ENCODE results near the gene DSC2. TPM values are rescaled to one million over a fixed set of nuclear protein-coding genes. Genes with fewer than 3 reads are reported as not detected.

The DSC2 gene
- total and polyA plus RNA-seq, 2 of the 8 experiments (the other 6 are each of a cell fraction or from before 2014, with no cell fraction given), result 4.6 to 39.7 TPM

DNA sequence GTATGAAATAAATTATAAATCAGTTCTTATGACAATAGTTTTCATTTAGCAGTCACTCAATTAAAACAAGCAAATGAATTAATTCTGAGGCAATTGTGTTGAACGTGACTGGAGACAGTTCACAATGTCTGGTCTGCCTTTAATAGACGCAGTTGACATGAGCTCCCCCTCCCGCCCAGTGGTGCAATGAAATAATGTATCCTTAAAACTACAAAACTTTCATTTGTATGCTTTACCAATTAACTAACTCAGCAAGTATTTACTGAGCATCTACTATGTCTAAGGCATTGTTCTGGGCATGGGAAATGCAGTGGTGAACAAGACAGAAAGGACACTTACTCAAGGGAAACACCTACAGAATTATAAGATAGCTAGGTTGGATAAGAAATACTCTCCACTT lies 3.5 kb upstream of the DSC2 start:
- Histone ChIP-seq H3K36me3 (ENCODE audit: control insufficient read depth in 2 of 4, insufficient read depth in 4 of 4, low read length in 3 of 4) (no peaks in the 10 kb centered on the region), H3K23me2 (ENCODE audit: low read depth, low read length) (peaks cover 3% of the 10 kb centered on the region; the same call in 1 of the 2 replicates), H3K18ac (ENCODE audit: extremely low read depth, low read length) (no peak overlapping the region), H2AFZ (ENCODE audit: low read length) (no peak overlapping the region), H2BK15ac (ENCODE audit: low read length) (no peak overlapping the region), H4K20me1 (replicated peaks in 1 of 2; ENCODE audit: control insufficient read depth in 1 of 2, insufficient read depth in 2 of 2, low read length in 2 of 2) (no peaks in the 10 kb centered on the region), H3K14ac (ENCODE audit: insufficient read length) (no peak overlapping the region), H3K4me2 (ENCODE audit: insufficient read depth in 1 of 2, low read depth in 2 of 2, low read length in 2 of 2) (no peak overlapping the region), H3K9me3 (ENCODE audit: insufficient read depth in 2 of 2, low read depth in 1 of 2, low read length in 1 of 2) (no peaks in the 10 kb centered on the region), H3K23ac (ENCODE audit: insufficient read length) (no peak overlapping the region), H4K8ac (ENCODE audit: extremely low read depth, insufficient read depth, low read length) (no peak overlapping the region), H3K4me3 (ENCODE audit: extremely low read depth in 1 of 4, insufficient read depth in 2 of 4, low read depth in 3 of 4, low read length in 4 of 4) (no peak overlapping the region), H3K79me2 (ENCODE audit: control insufficient read depth in 1 of 2, insufficient read depth in 2 of 2, low read length in 2 of 2) (no peaks in the 10 kb centered on the region), H2BK20ac (ENCODE audit: low read length) (no peak overlapping the region), H4K91ac (replicated peaks; ENCODE audit: insufficient read length, low read length) (no peak overlapping the region), H3K79me1 (ENCODE audit: low read depth, low read length) (no peaks in the 10 kb centered on the region), H3K4ac (replicated peaks; ENCODE audit: insufficient read length, low read depth, low read length) (no peak overlapping the region), H3K27ac (ENCODE audit: low read depth, low read length) (no peak overlapping the region), H2BK5ac (ENCODE audit: low read depth, low read length) (no peak overlapping the region), H3K4me1 (replicated peaks in 1 of 4; ENCODE audit: control insufficient read depth in 3 of 4, insufficient read depth in 4 of 4, low read length in 3 of 4) (peaks cover 0 to 7% (median 3%) of the 10 kb centered on the region in 4 experiments; a peak in 5 of 7 replicates), H2AK5ac (ENCODE audit: low read depth, low read length) (no peak overlapping the region), H4K5ac (ENCODE audit: insufficient read length, low read depth, low read length) (no peak overlapping the region), H3K56ac (replicated peaks; ENCODE audit: insufficient read length, low read depth, low read length) (no peak overlapping the region), H3K9ac (replicated peaks in 1 of 4; ENCODE audit: extremely low read depth in 1 of 4, low read depth in 3 of 4, low read length in 3 of 4) (no peak overlapping the region), H2BK12ac (ENCODE audit: low read depth, low read length) (no peak overlapping the region), H2BK120ac (replicated peaks; ENCODE audit: low read depth, low read length) (no peak overlapping the region), H3K27me3 (replicated peaks in 1 of 4; ENCODE audit: control insufficient read depth in 3 of 4, extremely low read depth in 1 of 4, insufficient read depth in 3 of 4, low read length in 3 of 4) (no peaks in the 10 kb centered on the region)
- DNase-seq (ENCODE audit: low read depth in 1 of 2, low spot score in 2 of 2), result no peak
- FAIRE-seq, result no peak
- ChIA-PET CTCF (ENCODE audit: partially characterized antibody) (interaction anchor here (1.0 to 1.8 kb wide), 3 partner anchors 10 to 219 kb away, joined by 3 read pairs; no protein-coding TSS in a partner anchor), POLR2A (ENCODE audit: partially characterized antibody) (interaction anchor here (0.7 kb wide), 1 partner anchor 14 kb away, joined by 3 read pairs; no protein-coding TSS in a partner anchor)
- WGBS, 2 experiments (ENCODE audit: extremely low coverage in 1 of 2, insufficient coverage in 1 of 2, insufficient read length in 1 of 2, insufficient replicate concordance in 2 of 2, low coverage in 1 of 2, low lambda C conversion rate in 2 of 2, missing lambda C conversion rate in 1 of 2), result 74% methylated on average over 3 of the region's 3 CpGs; no CpG with 5 or more reads in 1 of the 2 experiments
- no peak for TF ChIP-seq RNF2 (IDR thresholded peaks at IDR 0.05; ENCODE audit: borderline replicate concordance, low read depth, low read length, missing control alignments, poor library complexity, severe bottlenecking)
- no peak for TF ChIP-seq CTBP2 (IDR thresholded peaks at IDR 0.05; ENCODE audit: borderline replicate concordance, insufficient read depth, insufficient read length, low read length)
- TF ChIP-seq SRF (IDR thresholded peaks at IDR 0.05; ENCODE audit: low read depth, low read length), result no peak
- no peak for TF ChIP-seq NRF1 (IDR thresholded peaks at IDR 0.05; ENCODE audit: low read depth, low read length)
- TF ChIP-seq BACH1 (IDR thresholded peaks at IDR 0.05; ENCODE audit: low read length), result no peak
- no peak for TF ChIP-seq SIN3A (conservative IDR thresholded peaks at IDR 0.05 in 1 of 2, IDR thresholded peaks at IDR 0.05 in 1 of 2; ENCODE audit: low read depth in 1 of 2, low read length in 2 of 2)
- no peak for TF ChIP-seq NANOG (IDR thresholded peaks at IDR 0.05; ENCODE audit: insufficient read depth, low read depth, low read length, poor library complexity, severe bottlenecking)
- no peak for TF ChIP-seq EZH2 (IDR thresholded peaks at IDR 0.05; ENCODE audit: low read depth, low read length, severe bottlenecking)
- TF ChIP-seq E2F6 (IDR thresholded peaks at IDR 0.05), result no peak
- no peak for TF ChIP-seq MAFK (IDR thresholded peaks at IDR 0.05; ENCODE audit: low read depth, low read length)
- TF ChIP-seq RFX5 (IDR thresholded peaks at IDR 0.05; ENCODE audit: borderline replicate concordance, low read depth, low read length), result no peak
- no peak for TF ChIP-seq EGR1 (IDR thresholded peaks at IDR 0.05; ENCODE audit: borderline replicate concordance, low read depth, low read length)
- TF ChIP-seq POU5F1 (IDR thresholded peaks at IDR 0.05; ENCODE audit: low read depth, low read length), result no peak

Data from H1 (cell line).